DMS53 (cell line): Measurements from ENCODE around the gene AUH.

Experiments
- DNase-seq: peaks from one replicate; lab custom pipeline; 2025; lab: John Stamatoyannopoulos, UW

AUH gene

DNA sequence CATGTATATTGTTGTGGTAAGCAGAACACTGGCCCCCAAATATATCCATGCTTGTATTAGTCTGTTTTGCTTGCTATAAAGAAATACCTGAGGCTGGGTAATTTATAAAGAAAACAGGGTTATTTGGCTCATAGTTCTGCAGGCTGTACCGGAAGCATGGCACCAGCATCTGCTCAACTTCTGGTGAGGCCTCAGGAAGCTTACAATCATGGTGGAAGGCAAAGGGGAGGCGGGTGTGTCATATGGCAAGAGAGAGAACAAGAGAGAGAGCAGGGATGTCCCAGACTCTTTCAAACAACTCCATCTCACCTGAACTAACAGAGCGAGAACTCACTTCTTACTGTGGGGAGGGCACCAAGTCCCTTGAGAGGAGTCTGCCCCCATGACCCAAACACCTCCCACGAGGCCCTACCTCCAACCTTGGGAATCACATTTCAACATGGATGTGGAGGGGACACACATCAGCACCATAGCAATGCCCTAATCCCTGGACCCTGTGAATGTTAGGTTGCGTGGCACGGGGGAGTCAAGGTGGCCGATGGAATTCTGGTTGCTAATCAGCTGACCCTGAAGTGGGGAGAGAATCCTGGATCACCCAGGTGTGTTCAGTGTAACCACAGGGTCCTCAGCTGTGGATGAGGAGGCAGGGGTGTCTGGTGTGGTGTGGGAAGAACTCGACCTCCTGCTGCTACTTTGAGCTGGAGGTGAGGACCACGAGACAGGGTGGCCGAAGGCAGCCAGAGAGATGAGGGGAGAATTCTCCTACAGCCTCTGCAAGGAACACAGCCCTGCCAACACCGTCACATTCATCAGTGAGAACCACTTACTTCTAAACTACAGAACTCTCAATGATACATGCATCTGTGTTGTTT is 172.8 kb downstream of the AUH start:
- DNase-seq: no peak

- no peak for DNase-seq
Measured at GRCh38 chr9:91187965-91188344, 173.8 kb downstream of the AUH start.

GRCh38 chr9:91187311-91187964 is 174.3 kb downstream of the AUH start:
- no peak for DNase-seq

- no peak for DNase-seq
Measured at GRCh38 chr9:91186632-91187108, 175.0 kb downstream of the AUH start.

GRCh38 chr9:91185193-91185886 is 176.4 kb downstream of the AUH start:
- no peak for DNase-seq

GRCh38 chr9:91182429-91183225 is 179.1 kb downstream of the AUH start:
- peak; percentile 14 for DNase-seq

GRCh38 chr9:91181541-91181940 is 180.2 kb downstream of the AUH start:
- no peak for DNase-seq

- DNase-seq: no peak
Measured at GRCh38 chr9:91180930-91181268, 180.8 kb downstream of the AUH start.

DNA sequence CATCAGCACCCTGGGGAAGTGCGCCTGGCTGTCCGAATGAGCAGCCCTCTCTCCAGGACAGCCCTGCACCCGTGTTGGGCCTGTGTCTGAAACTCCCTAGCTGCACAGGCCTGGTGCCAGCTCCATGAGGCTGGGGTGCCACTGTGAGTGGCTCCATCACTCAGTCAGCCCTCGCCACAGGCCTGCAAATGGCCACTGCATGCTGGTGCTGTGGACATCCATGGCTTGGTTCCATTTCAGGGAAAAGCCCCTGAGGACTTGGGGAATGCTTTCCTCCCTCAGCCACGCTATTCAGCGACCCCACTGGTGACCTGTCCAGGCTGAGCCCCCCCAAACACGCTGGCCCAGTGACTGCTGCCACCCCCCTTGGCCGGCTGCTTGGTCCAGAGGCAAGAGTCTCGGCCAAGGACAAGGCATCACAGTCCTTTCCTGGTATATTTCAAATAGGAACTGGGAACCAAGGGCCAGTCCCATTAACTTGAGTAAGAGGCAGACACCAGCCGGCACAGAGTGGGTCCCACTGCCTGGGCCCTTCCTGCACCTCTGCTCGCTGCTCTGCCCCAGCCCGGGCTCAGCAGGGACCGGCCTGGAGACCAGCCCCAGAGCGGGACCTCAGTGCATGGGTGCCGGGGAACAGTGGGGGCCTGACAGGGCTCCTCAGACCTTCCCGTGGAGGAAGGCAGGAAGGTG is 181.3 kb downstream of the AUH start:
- DNase-seq: no peak

GRCh38 chr9:91179237-91180138 is 182.2 kb downstream of the AUH start:
- DNase-seq: no peak

- no peak for DNase-seq
Measured at GRCh38 chr9:91178281-91179236, 183.2 kb downstream of the AUH start.

- no peak for DNase-seq
Measured at GRCh38 chr9:91177661-91178280, 183.9 kb downstream of the AUH start.

GRCh38 chr9:91177081-91177480 is 184.6 kb downstream of the AUH start:
- no peak for DNase-seq

DNA sequence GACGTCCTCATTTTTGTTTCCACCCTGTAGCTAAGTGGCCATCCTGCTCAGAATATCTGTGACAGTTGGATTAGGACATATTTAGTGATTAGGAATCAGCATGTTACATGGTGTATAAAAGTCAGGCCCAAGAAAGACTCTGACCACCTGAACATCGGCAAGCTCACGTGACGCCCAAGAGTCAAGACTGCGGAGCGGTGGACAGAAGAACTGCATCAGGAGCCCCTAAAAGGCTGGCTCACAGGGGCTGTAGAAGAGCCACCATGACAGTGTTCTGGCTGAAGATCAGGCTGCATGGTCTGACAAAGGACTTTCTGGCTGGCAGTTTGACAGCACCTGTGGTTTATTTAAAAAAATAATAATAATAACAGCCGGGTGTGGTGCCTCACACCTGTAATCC is 185.3 kb downstream of the AUH start:
- DNase-seq: no peak

DNA sequence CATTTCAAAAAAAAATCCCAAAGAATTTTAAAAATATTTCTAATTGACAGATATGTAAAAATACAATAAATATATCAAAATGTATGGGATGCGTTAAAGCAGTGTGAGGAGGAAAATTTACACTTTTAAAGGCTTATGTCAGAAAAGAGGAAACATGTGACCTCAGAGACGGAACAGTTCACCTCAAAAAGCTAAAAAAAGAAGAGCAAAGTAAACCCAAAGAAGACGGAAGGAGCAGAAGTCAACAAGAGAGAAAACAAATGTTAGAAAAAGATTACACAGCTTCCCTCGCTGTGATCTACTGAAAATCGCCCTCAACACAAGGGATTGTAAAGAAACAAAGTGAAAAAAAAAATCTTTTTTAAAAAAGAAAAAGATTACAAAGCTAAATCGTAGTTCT is 186.9 kb downstream of the AUH start:
- no peak for DNase-seq

GRCh38 chr9:91172329-91172728 is 189.4 kb downstream of the AUH start:
- DNase-seq: no peak

- DNase-seq: no peak
Measured at GRCh38 chr9:91170951-91171350, 190.8 kb downstream of the AUH start.

- no peak for DNase-seq
Measured at GRCh38 chr9:91166796-91167366, 194.8 kb downstream of the AUH start.
